ENCODE measurements around the gene PCK2.

PCK2 gene

GRCh38 chr14:24067133-24068082 lies 26.7 kb upstream of the PCK2 start:
- no peak overlapping the region for H2AFZ ChIP-seq (ENCODE audit: low read length)
- H3K4me1 ChIP-seq (ENCODE audit: insufficient read depth, low read length, poor library complexity, severe bottlenecking), result no peaks in the 10 kb centered on the region
- no peaks in the 10 kb centered on the region for H3K36me3 ChIP-seq (ENCODE audit: insufficient read depth, low read length)
- TF ChIP-seq CTCF (conservative IDR thresholded peaks at IDR 0.05; ENCODE audit: low read length), result no peak
- TF ChIP-seq EZH2phosphoT487 (IDR thresholded peaks at IDR 0.05; ENCODE audit: borderline replicate concordance), result no peak
- no peaks in the 10 kb centered on the region for H3K79me2 ChIP-seq (ENCODE audit: insufficient read depth, low read length)
- H3K9ac ChIP-seq (ENCODE audit: low read depth, low read length, poor library complexity, severe bottlenecking), result no peak overlapping the region
- H3K4me3 ChIP-seq (ENCODE audit: low read length, poor library complexity, severe bottlenecking), result no peak overlapping the region
- no peaks in the 10 kb centered on the region for H3K9me3 ChIP-seq (ENCODE audit: insufficient read depth, low read depth, low read length)
- H3F3A ChIP-seq (ENCODE audit: low read depth), result no peaks in the 10 kb centered on the region
- H3K9me2 ChIP-seq (replicated peaks; ENCODE audit: low read depth, low read length), result no peaks in the 10 kb centered on the region
- H3K27me3 ChIP-seq (ENCODE audit: insufficient read depth, low read length, poor library complexity, severe bottlenecking), result no peaks in the 10 kb centered on the region
- H4K20me1 ChIP-seq (ENCODE audit: insufficient read depth, low read length, poor library complexity, severe bottlenecking), result no peaks in the 10 kb centered on the region
- no peak overlapping the region for H3K4me2 ChIP-seq (ENCODE audit: low read depth, low read length, poor library complexity, severe bottlenecking)

GRCh38 chr14:24068711-24069410 lies 25.2 kb upstream of the PCK2 start:
- Histone ChIP-seq H3K27me3 (ENCODE audit: insufficient read depth, low read length, poor library complexity, severe bottlenecking) (no peaks in the 10 kb centered on the region), H3K4me2 (ENCODE audit: low read depth, low read length, poor library complexity, severe bottlenecking) (no peak overlapping the region), H3K4me1 (ENCODE audit: insufficient read depth, low read length, poor library complexity, severe bottlenecking) (no peaks in the 10 kb centered on the region), H3K4me3 (ENCODE audit: low read length, poor library complexity, severe bottlenecking) (no peak overlapping the region), H3K9me3 (ENCODE audit: insufficient read depth, low read depth, low read length) (no peaks in the 10 kb centered on the region), H3F3A (ENCODE audit: low read depth) (no peaks in the 10 kb centered on the region), H3K9me2 (replicated peaks; ENCODE audit: low read depth, low read length) (no peaks in the 10 kb centered on the region), H2AFZ (ENCODE audit: low read length) (no peak overlapping the region), H3K9ac (ENCODE audit: low read depth, low read length, poor library complexity, severe bottlenecking) (no peak overlapping the region), H3K79me2 (ENCODE audit: insufficient read depth, low read length) (no peaks in the 10 kb centered on the region), H4K20me1 (ENCODE audit: insufficient read depth, low read length, poor library complexity, severe bottlenecking) (no peaks in the 10 kb centered on the region), H3K36me3 (ENCODE audit: insufficient read depth, low read length) (no peaks in the 10 kb centered on the region)
- TF ChIP-seq EZH2phosphoT487 (IDR thresholded peaks at IDR 0.05; ENCODE audit: borderline replicate concordance), result no peak
- TF ChIP-seq CTCF (conservative IDR thresholded peaks at IDR 0.05; ENCODE audit: low read length), result no peak

- no peaks in the 10 kb centered on the region for H4K20me1 ChIP-seq (ENCODE audit: insufficient read depth, low read length, poor library complexity, severe bottlenecking)
- H3K4me2 ChIP-seq (ENCODE audit: low read depth, low read length, poor library complexity, severe bottlenecking), result no peak overlapping the region
- H3K4me3 ChIP-seq (ENCODE audit: low read length, poor library complexity, severe bottlenecking), result no peak overlapping the region
- TF ChIP-seq EZH2phosphoT487 (IDR thresholded peaks at IDR 0.05; ENCODE audit: borderline replicate concordance) (no peak), CTCF (conservative IDR thresholded peaks at IDR 0.05; ENCODE audit: low read length) (no peak)
- H2AFZ ChIP-seq (ENCODE audit: low read length), result no peak overlapping the region
- H3K27me3 ChIP-seq (ENCODE audit: insufficient read depth, low read length, poor library complexity, severe bottlenecking), result no peaks in the 10 kb centered on the region
- H3K9ac ChIP-seq (ENCODE audit: low read depth, low read length, poor library complexity, severe bottlenecking), result no peak overlapping the region
- no peaks in the 10 kb centered on the region for H3K9me2 ChIP-seq (replicated peaks; ENCODE audit: low read depth, low read length)
- H3K36me3 ChIP-seq (ENCODE audit: insufficient read depth, low read length), result no peaks in the 10 kb centered on the region
- H3K9me3 ChIP-seq (ENCODE audit: insufficient read depth, low read depth, low read length), result no peaks in the 10 kb centered on the region
- no peaks in the 10 kb centered on the region for H3K79me2 ChIP-seq (ENCODE audit: insufficient read depth, low read length)
- no peaks in the 10 kb centered on the region for H3K4me1 ChIP-seq (ENCODE audit: insufficient read depth, low read length, poor library complexity, severe bottlenecking)
- no peaks in the 10 kb centered on the region for H3F3A ChIP-seq (ENCODE audit: low read depth)
These were observed 24.7 kb upstream of the PCK2 start for GRCh38 chr14:24069411-24069735.

All from Loucy (cell line).